GM18498 (cell line): Measurements from ENCODE around the gene DNAJC18.
"Not testable (repeated sequence)": the region's sequence is repeated elsewhere in the genome, so short reads cannot be mapped to it uniquely, and the experiment has no call there.

Experiments used
- ATAC-seq: cut with Tn5 transposase; IDR thresholded peaks from one replicate; pipeline ENCODE4 v1.9.1; 2021; ENCODE audit warnings: mild to moderate bottlenecking, moderate library complexity; ENCODE audit not compliant: unreplicated experiment

Gene DNAJC18

GRCh38 chr5:139439013-139439903 lies at the start of gene DNAJC18:
DNAJC18 (minus strand) TSS chr5:139439525; CDS start chr5:139439445, 80 bp downstream.
- peak; percentile 92 for ATAC-seq

GRCh38 chr5:139488260-139488659 lies 48.9 kb upstream of the DNAJC18 start:
- ATAC-seq, result no peak

- ATAC-seq, result no peak
Observed at GRCh38 chr5:139486201-139486600, 46.9 kb upstream of the DNAJC18 start.

- not testable (repeated sequence) for ATAC-seq
Observed at GRCh38 chr5:139482890-139483208, 43.5 kb upstream of the DNAJC18 start.

- peak; percentile 62 for ATAC-seq
Observed at GRCh38 chr5:139482050-139482889, 42.9 kb upstream of the DNAJC18 start, which contains the start of gene STING1. STING1 (minus strand) TSS chr5:139482758; CDS start chr5:139481704, 1,054 bp downstream.

- ATAC-seq, result peak; percentile 6
Observed at GRCh38 chr5:139481580-139482049, 42.3 kb upstream of the DNAJC18 start.

GRCh38 chr5:139481122-139481533 lies 41.8 kb upstream of the DNAJC18 start:
- no peak for ATAC-seq

GRCh38 chr5:139479729-139480128 lies 40.4 kb upstream of the DNAJC18 start:
- ATAC-seq, result not testable (repeated sequence)

- ATAC-seq, result not testable (repeated sequence)
Observed at GRCh38 chr5:139478657-139479423, 39.5 kb upstream of the DNAJC18 start.

- ATAC-seq, result no peak
Observed at GRCh38 chr5:139475865-139476617, 36.7 kb upstream of the DNAJC18 start.

- no peak for ATAC-seq
Observed at GRCh38 chr5:139474890-139475791, 35.8 kb upstream of the DNAJC18 start.

GRCh38 chr5:139473565-139473964 lies 34.2 kb upstream of the DNAJC18 start:
- no peak for ATAC-seq

GRCh38 chr5:139473105-139473504 lies 33.8 kb upstream of the DNAJC18 start:
- no peak for ATAC-seq

- no peak for ATAC-seq
Observed at GRCh38 chr5:139472386-139473030, 33.2 kb upstream of the DNAJC18 start.

GRCh38 chr5:139470821-139471300 lies 31.5 kb upstream of the DNAJC18 start, which contains the start of gene SMIM33:
SMIM33 (plus strand) TSS chr5:139471004; CDS start chr5:139471122, 118 bp downstream.
- ATAC-seq, result no peak

- no peak for ATAC-seq
Observed at GRCh38 chr5:139468421-139468931, 29.2 kb upstream of the DNAJC18 start.

- no peak for ATAC-seq
Observed at GRCh38 chr5:139462586-139463276, 23.4 kb upstream of the DNAJC18 start, which contains the start of gene ECSCR. ECSCR (minus strand) TSS chr5:139462743; CDS start chr5:139462670, 73 bp downstream.
